ENCODE measurements around the gene G2E3. TPM values are rescaled to one million over a fixed set of nuclear protein-coding genes. Genes with fewer than 3 reads are reported as not detected.
A peak's percentile ranks its signal among the peaks of the same experiment; 100 is the strongest.
"Not testable (repeated sequence)": the region's sequence is repeated elsewhere in the genome, so short reads cannot be mapped to it uniquely, and the experiment has no call there.

G2E3 gene
- total RNA-seq, 1 donor from 2014 or later = 7.9 TPM

DNA sequence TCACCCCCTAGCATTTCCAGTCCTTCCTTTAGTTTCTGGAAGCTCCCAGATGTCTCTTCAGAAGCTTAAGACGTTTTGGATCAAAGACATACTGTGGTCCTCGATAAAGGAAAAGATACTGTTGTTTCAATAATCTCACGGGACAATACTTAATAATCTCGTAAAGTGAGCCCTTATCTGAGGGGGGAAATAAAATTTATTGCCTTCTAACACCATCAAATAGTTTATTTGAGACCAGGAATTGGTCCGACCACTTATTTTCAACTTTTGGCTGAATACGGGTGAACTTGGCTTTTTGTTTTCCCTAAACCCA, 640 bp upstream of the G2E3 start:
- no peak for DNase-seq (ENCODE audit: extremely low read depth, low read depth, low spot score)

DNA sequence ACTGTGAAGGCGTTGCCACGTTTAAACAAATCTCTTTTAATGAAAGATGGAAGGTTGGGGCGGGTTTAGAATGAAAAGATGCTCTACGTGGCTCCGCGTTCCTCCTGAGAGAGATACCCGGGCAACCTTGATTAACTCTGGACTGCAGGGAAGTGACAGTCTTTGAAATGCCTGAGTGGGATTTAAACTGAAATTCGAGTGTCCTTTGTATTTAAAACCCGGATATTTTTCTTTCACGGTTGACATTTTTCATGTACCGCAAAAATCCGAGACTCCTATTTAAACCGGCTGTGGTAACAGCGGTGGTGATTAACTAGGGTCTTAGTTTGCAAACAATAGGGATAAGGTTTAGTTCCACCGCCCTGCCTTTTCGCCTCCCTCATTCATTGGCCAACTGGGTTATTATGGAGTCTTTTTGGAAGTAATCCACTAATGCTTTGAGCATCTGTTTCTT, 707 bp downstream of the G2E3 start:
- no peak for DNase-seq (ENCODE audit: extremely low read depth, low read depth, low spot score)

DNA sequence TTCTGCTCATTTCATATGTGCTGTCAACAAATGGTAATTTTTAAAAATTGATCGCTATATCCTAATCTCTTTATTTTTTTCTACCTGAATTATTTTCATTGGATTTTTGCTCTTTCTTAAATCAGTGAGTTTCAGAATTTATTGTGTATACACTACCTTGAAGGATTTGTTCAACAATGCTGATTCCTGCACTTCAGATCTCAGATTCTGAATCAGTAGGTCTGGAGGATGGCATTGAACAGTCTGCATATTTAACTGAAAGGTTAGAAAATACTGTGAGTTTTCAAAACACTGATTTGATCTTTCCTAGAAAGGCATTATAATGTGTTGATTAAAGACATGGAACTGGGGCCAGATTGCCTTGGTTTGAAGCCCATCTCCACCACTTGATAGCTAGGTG, 1.6 kb downstream of the G2E3 start:
- DNase-seq (ENCODE audit: extremely low read depth, low read depth, low spot score) = no peak

DNA sequence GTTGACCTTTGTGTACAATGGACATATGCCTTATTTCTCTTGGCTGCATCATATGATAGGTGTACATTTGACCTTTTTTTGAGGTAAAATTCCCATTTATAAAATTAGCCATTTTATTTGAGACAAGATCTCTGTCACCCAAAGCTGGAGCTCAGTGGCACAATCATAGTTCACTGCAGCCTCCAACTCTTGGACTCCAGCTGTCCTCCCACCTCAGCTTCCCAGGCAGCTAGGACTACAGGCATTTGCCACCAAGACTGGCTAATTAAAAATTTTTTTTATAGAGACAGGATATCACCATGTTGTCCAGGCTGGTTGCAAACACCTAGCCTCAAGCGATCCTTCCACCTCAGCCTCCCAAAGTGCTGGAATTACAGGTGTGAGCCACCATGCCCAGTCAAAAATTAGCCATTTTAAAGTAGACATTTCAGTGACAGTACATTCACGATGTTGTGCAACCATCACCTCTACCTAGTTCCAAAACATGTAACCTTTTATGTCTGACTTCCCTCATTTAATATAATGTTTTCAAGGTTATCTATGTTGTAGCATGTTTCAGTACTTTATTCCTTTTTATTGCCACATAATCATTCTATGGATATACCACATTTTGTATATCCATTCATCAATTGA, 5.4 kb downstream of the G2E3 start:
- no peak for DNase-seq (ENCODE audit: extremely low read depth, low read depth, low spot score)

- DNase-seq (ENCODE audit: extremely low read depth, low read depth, low spot score) = no peak
Measured at GRCh38 chr14:30564868-30565248, 5.9 kb downstream of the G2E3 start.

GRCh38 chr14:30569216-30569902, 10.4 kb downstream of the G2E3 start:
- DNase-seq (ENCODE audit: extremely low read depth, low read depth, low spot score) = no peak

DNA sequence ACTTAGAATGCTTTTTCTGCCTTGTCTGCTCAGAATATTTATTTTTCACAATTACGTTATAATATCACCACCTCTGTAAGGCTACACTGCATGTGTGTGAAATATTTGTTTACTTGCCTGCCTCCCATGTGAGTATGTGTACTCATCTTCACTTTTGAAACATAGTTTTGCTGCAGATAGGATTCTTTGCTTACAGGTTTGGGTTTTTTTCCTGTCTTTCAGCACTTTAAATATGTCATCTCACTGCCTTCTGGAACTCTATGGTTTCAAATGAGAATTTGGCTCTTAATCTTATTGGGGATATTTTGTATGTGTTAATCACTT, 10.9 kb downstream of the G2E3 start:
- DNase-seq (ENCODE audit: extremely low read depth, low read depth, low spot score) = no peak

GRCh38 chr14:30572237-30572636, 13.3 kb downstream of the G2E3 start:
- DNase-seq (ENCODE audit: extremely low read depth, low read depth, low spot score) = no peak

DNA sequence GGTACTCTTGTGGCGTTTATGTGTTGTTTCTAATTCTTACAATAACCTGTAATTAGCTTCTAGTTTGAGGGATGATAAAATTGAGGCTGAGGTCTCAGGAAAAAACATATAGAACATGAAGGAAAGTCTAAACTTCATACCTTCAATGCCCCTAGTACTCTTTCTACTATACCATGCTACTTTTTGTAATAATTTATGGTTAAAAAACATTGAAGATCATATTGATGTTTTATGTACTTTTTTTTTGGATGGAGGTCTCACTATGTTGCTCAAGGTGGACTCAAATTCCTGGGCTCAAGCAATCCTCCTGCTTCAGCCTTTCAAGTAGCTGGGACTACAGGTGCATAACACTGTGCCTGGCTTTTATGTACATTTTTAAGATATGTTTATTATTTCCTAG, 13.8 kb downstream of the G2E3 start:
- no peak for DNase-seq (ENCODE audit: extremely low read depth, low read depth, low spot score)

GRCh38 chr14:30573226-30573814, 14.4 kb downstream of the G2E3 start:
- DNase-seq (ENCODE audit: extremely low read depth, low read depth, low spot score) = peak; percentile 51

- no peak for DNase-seq (ENCODE audit: extremely low read depth, low read depth, low spot score)
Measured at GRCh38 chr14:30573966-30574365, 15.0 kb downstream of the G2E3 start.

DNA sequence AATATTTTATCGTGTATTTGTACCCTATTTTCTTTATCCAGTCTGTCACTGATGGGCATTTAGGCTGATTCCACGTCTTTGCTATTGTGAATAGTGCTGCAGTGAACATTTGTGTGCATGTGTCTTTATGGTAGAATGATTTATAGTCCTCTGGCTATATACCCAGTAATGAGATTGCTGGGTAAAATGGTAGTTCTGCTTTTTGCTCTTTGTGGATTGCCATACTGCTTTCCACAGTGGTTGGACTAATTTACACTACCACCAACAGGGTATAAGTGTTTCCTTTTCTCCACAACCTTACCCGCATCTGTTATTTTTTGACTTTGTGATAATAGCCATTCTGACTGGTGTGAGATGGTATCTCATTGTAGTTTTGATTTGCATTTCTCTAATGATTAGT, 15.8 kb downstream of the G2E3 start:
- DNase-seq (ENCODE audit: extremely low read depth, low read depth, low spot score) = not testable (repeated sequence)

DNA sequence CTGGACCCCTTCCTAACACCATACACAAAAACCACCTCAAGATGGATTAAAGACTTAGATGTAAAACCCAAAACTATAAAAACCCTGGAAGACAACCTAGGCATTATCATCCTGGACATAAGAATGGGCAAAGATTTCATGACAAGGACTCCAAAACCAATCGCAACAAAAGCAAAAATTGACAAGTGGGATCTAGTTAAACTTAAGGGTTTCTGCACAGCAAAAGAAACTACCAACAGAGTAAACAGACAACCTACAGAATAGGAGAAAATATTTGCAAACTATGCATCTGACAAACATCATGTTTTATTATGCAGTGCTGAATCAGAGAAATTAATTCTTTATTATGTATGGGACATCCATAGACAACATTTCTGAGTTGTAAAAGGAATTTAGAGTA, 17.4 kb downstream of the G2E3 start:
- not testable (repeated sequence) for DNase-seq (ENCODE audit: extremely low read depth, low read depth, low spot score)

DNA sequence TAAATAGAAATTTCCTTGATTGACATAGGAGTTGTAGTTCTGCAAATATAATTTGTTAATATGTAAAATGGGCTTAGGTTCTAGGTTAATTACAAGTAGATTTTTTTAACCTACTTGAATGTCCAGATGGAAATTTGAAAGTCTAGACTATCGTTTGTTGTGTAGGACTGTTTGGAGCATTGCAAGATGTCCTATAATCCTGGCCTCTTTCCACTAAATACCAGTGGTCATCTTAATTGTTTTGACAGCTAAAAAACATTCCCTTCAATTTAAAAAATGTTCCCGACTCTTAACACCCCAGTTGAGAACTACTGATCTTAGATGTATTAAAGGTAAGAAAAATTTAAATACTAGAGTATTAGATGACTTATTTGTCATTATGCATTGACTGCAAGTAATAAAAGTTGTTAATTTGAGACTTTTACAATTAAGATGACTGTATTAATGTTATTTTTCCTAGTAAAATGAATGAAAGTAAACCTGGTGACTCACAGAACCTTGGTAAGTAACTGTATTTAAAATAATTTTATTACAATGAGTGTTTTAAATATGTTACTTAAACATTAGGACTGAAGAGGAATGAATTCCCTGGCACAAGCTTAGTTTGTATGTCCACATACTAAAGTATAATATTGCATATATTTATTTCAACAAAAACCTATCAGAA, 21.8 kb downstream of the G2E3 start:
- no peak for DNase-seq (ENCODE audit: extremely low read depth, low read depth, low spot score)

DNA sequence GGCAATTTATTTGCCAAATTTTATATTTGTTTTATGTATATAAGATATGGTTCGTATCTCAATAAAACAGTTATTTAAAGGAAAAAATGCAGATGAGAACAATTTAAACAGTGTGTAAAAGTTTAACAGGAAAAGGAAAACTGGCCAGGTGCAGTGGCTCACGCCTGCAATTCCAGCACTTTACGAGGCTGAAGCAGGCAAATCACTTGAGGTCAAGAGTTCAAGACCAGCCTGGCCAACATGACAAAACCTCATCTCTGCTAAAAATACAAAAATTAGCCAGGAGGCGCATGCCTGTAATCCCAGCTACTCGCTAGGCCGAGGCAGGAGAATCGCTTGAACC, 22.3 kb downstream of the G2E3 start:
- DNase-seq (ENCODE audit: extremely low read depth, low read depth, low spot score) = no peak

- no peak for DNase-seq (ENCODE audit: extremely low read depth, low read depth, low spot score)
Measured at GRCh38 chr14:30582376-30582775, 23.4 kb downstream of the G2E3 start.

GRCh38 chr14:30584058-30584630, 25.2 kb downstream of the G2E3 start:
- DNase-seq (ENCODE audit: extremely low read depth, low read depth, low spot score) = no peak

GRCh38 chr14:30585204-30585603, 26.2 kb downstream of the G2E3 start:
- DNase-seq (ENCODE audit: extremely low read depth, low read depth, low spot score) = no peak

DNA sequence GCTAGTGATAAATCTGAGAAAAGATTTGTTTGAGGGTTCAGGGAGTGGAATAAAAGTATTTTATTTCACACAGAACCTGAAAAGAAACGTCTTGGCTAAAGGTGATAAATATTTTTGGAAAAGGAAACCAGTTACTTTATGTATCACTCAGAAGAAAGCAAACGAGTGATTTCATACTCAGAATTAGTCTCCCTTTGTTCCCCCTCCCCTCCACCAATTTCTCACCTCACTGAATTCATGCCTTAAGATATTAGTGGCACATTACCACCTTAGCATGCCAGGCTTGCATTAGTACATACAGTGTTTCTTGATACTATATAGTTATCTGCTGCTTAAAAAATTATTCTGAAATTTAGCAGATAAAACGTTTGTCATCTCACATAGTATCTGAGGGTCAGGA, 28.2 kb downstream of the G2E3 start:
- DNase-seq (ENCODE audit: extremely low read depth, low read depth, low spot score) = no peak

- DNase-seq (ENCODE audit: extremely low read depth, low read depth, low spot score) = no peak
Measured at GRCh38 chr14:30588873-30589272, 29.9 kb downstream of the G2E3 start.

DNA sequence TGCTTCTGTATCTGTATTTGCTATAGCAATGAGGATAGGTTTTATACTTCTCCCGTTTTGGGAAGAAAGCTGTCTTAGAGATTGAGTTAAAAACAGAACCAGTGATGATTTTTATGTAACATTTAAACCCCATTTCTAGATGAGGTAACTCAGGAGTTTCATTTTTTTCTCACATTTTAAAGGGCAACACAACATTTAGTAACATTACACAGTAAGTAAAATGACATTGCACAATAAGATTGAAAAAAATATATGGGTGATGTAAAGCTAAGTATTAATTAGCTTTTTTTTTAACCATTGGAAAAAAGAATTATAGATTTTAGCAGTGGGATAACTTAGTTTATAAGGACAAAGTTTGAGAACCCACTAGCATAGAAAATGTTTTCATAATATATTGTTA, 38.0 kb downstream of the G2E3 start:
- no peak for DNase-seq (ENCODE audit: extremely low read depth, low read depth, low spot score)

DNA sequence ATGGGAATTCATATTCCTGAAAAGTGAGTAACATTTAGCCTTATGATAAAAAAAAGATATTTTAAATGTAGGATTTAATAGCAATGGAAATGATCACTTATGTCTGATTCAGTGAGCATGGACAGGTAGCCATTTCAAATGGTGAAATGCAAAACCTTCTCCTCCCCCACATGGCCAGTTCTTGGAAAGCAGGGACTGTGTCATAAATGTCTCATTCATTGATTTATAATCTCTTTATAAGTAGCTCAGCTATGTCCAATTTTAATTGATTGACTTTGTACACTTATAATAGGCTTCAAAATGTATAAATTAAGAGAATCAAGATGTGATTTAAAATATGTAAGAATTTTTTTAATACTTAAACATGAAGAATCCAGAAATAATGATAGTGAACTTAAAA, 38.5 kb downstream of the G2E3 start:
- no peak for DNase-seq (ENCODE audit: extremely low read depth, low read depth, low spot score)

Measured in glomerular endothelial cell (primary cell).